Upper lobe of left lung (tissue), 6 donors: ENCODE data around the gene LRRC7. TPM values are rescaled to one million over a fixed set of nuclear protein-coding genes. Genes with fewer than 3 reads are reported as not detected.

Experiments
- ATAC-seq, 2 donors: fragments of 200-7000 bp; cut with Tn5 transposase; one replicate each; pipeline ENCODE4 v1.9.1; 2022; ENCODE audit warnings: mild to moderate bottlenecking in 2 of 2, moderate library complexity in 2 of 2; ENCODE audit not compliant: low FRiP score in 2 of 2
- DNase-seq, 2 donors: peaks; one replicate each; pipeline ENCODE4 v3.0.0-alpha.2; 2019 to 2020
- H3K27ac ChIP-seq, 4 donors: fragments of 200-600 bp; sonication (generic); one replicate each; pipeline ENCODE4 v1.5.1; 2016 to 2019
- H3K27me3 ChIP-seq, 4 donors: fragments of 200-600 bp; sonication (generic); one replicate each; pipeline ENCODE4 v1.5.1; 2017 to 2019
- H3K36me3 ChIP-seq, 4 donors: fragments of 200-600 bp; sonication (generic); one replicate each; pipeline ENCODE4 v1.5.1; 2016 to 2019
- H3K4me1 ChIP-seq, 4 donors: fragments of 200-600 bp; sonication (generic); one replicate each; pipeline ENCODE4 v1.5.1; 2018 to 2019
- H3K4me3 ChIP-seq, 4 donors: fragments of 200-600 bp; sonication (generic); one replicate each; pipeline ENCODE4 v1.5.1; 2017 to 2019; ENCODE audit warnings: mild to moderate bottlenecking in 2 of 4, moderate library complexity in 1 of 4
- H3K9me3 ChIP-seq, 4 donors: fragments of 200-600 bp; sonication (generic); one replicate each; pipeline ENCODE4 v1.5.1; 2018 to 2019
- CTCF ChIP-seq, 6 experiments: fragments of 450-650 bp in 4 of 6; fragments of 200-600 bp in 2 of 6; sonication (generic) in 2 of 6; IDR thresholded peaks; one replicate each; pipeline ENCODE4 v1.5.1; 2016 to 2019; ENCODE audit warnings: antibody characterized with exemption in 6 of 6
- EP300 ChIP-seq, 4 donors: sonication (generic); formaldehyde crosslinking; IDR thresholded peaks; one replicate each; pipeline ENCODE4 v1.5.1; 2017; ENCODE audit warnings: antibody characterized with exemption in 4 of 4, control low read depth in 2 of 4
- POLR2A ChIP-seq, 4 donors: fragments of 450-650 bp; IDR thresholded peaks; one replicate each; pipeline ENCODE4 v1.5.1; 2016 to 2017; ENCODE audit warnings: antibody characterized with exemption in 4 of 4, mild to moderate bottlenecking in 2 of 4
- POLR2AphosphoS5 ChIP-seq, 2 donors: sonication (generic); formaldehyde crosslinking; IDR thresholded peaks; one replicate each; pipeline ENCODE4 v1.5.1; 2017; ENCODE audit warnings: antibody characterized with exemption in 2 of 2
- WGBS, 2 donors: methylation state at CpG; one replicate each; pipeline ENCODE4 v1.1.5; 2017 to 2018; 5-methylcytosine and 5-hydroxymethylcytosine counted together
- total RNA-seq, 6 donors: library from RNA; depleted of rRNA in 4 of 6; stranded (reverse); fragments of >200 nt in 4 of 6; gene quantifications; one replicate each; pipeline versions ENCODE4 v1.1.0 to v1.2.1, GENCODE V29; 2016 to 2021
- donor health status: DM: no; HTN: no; CAD: no; lungs with moderate emphysema.
- donor health status: DM: no; HTN: yes; CAD: no; lungs with severe emphysema.

The LRRC7 gene
- total RNA-seq, 6 donors from 2014 or later = not detected

GRCh38 chr1:70134148-70134547, 566.4 kb downstream of the LRRC7 start:
- peaks cover 0 to 3% (median 0%) of the 10 kb centered on the region in 4 donors for H3K4me1 ChIP-seq
- TF ChIP-seq POLR2AphosphoS5 (IDR thresholded peaks at IDR 0.05) = no peak
- TF ChIP-seq EP300 (IDR thresholded peaks at IDR 0.05) = no peak
- TF ChIP-seq POLR2A (IDR thresholded peaks at IDR 0.05) = no peak
- TF ChIP-seq CTCF (IDR thresholded peaks at IDR 0.05) = no peak
- no peaks in the 10 kb centered on the region for H3K36me3 ChIP-seq
- ATAC-seq (no peak), DNase-seq (no peak)
- H3K27me3 ChIP-seq = no peaks in the 10 kb centered on the region
- no peak overlapping the region for H3K4me3 ChIP-seq
- H3K27ac ChIP-seq = no peak overlapping the region
- H3K9me3 ChIP-seq = no peaks in the 10 kb centered on the region
- WGBS, 2 donors = 57 to 66% methylated on average over 3 of the region's 3 CpGs

- Histone ChIP-seq H3K4me3 (no peak overlapping the region), H3K27me3 (no peaks in the 10 kb centered on the region), H3K27ac (no peak overlapping the region), H3K4me1 (no peaks in the 10 kb centered on the region), H3K36me3 (peaks cover 0 to 3% (median 0%) of the 10 kb centered on the region in 4 donors), H3K9me3 (no peaks in the 10 kb centered on the region)
- no peak for TF ChIP-seq POLR2A (IDR thresholded peaks at IDR 0.05)
- TF ChIP-seq CTCF (IDR thresholded peaks at IDR 0.05) = no peak
- no peak for TF ChIP-seq EP300 (IDR thresholded peaks at IDR 0.05)
- no peak for TF ChIP-seq POLR2AphosphoS5 (IDR thresholded peaks at IDR 0.05)
- ATAC-seq (peak in 1 of 2 donors; percentile 64), DNase-seq (no peak)
These were observed 572.6 kb downstream of the LRRC7 start for GRCh38 chr1:70140343-70140742.

- 69 to 72% methylated on average over 3 of the region's 3 CpGs for WGBS, 2 donors
- peak in 1 of 2 donors; percentile 23 for ATAC-seq
These were observed 573.2 kb downstream of the LRRC7 start for GRCh38 chr1:70140894-70141293.

GRCh38 chr1:70142075-70142474, 574.4 kb downstream of the LRRC7 start:
- Histone ChIP-seq H3K27me3 (no peaks in the 10 kb centered on the region), H3K4me3 (no peak overlapping the region), H3K27ac (no peak overlapping the region), H3K9me3 (no peaks in the 10 kb centered on the region), H3K36me3 (peaks cover 0 to 5% (median 0%) of the 10 kb centered on the region in 4 donors), H3K4me1 (no peaks in the 10 kb centered on the region)
- no peak for DNase-seq
- no peak for ATAC-seq
- TF ChIP-seq EP300 (IDR thresholded peaks at IDR 0.05) (no peak), POLR2A (IDR thresholded peaks at IDR 0.05) (no peak), POLR2AphosphoS5 (IDR thresholded peaks at IDR 0.05) (no peak), CTCF (IDR thresholded peaks at IDR 0.05) (no peak)
- WGBS, 2 donors = 68 to 72% methylated on average over 2 of the region's 2 CpGs

More at GRCh38 chr1:70140894-70141293, 573.2 kb downstream of the LRRC7 start:
- H3K36me3 ChIP-seq = peaks cover 0 to 3% (median 0%) of the 10 kb centered on the region in 4 donors
- H3K4me1 ChIP-seq = no peaks in the 10 kb centered on the region
- no peak overlapping the region for H3K27ac ChIP-seq
- DNase-seq = no peak
- TF ChIP-seq CTCF (IDR thresholded peaks at IDR 0.05) (no peak), EP300 (IDR thresholded peaks at IDR 0.05) (no peak), POLR2AphosphoS5 (IDR thresholded peaks at IDR 0.05) (no peak), POLR2A (IDR thresholded peaks at IDR 0.05) (no peak)
- no peaks in the 10 kb centered on the region for H3K27me3 ChIP-seq
- H3K4me3 ChIP-seq = no peak overlapping the region
- no peaks in the 10 kb centered on the region for H3K9me3 ChIP-seq

GRCh38 chr1:70143048-70143659, 575.4 kb downstream of the LRRC7 start:
- 67 to 72% methylated on average over 4 of the region's 4 CpGs for WGBS, 2 donors
- Histone ChIP-seq H3K36me3 (peaks cover 0 to 15% (median 1%) of the 10 kb centered on the region in 4 donors), H3K4me3 (no peak overlapping the region), H3K27ac (no peak overlapping the region), H3K4me1 (no peaks in the 10 kb centered on the region), H3K27me3 (no peaks in the 10 kb centered on the region), H3K9me3 (no peaks in the 10 kb centered on the region)
- no peak for TF ChIP-seq EP300 (IDR thresholded peaks at IDR 0.05)
- TF ChIP-seq POLR2A (IDR thresholded peaks at IDR 0.05) = no peak
- TF ChIP-seq POLR2AphosphoS5 (IDR thresholded peaks at IDR 0.05) = no peak
- no peak for TF ChIP-seq CTCF (IDR thresholded peaks at IDR 0.05)
- DNase-seq (no peak), ATAC-seq (no peak)
